HG02610 (cell line): ENCODE data around the gene PCBP3.
"Not testable (repeated sequence)": the region's sequence is repeated elsewhere in the genome, so short reads cannot be mapped to it uniquely, and the experiment has no call there.

ENCODE experiments used
- ATAC-seq: cut with Tn5 transposase; IDR thresholded peaks from one replicate; pipeline ENCODE4 v1.9.1; 2021; ENCODE audit warnings: mild to moderate bottlenecking, moderate library complexity; ENCODE audit not compliant: unreplicated experiment

Gene PCBP3

DNA sequence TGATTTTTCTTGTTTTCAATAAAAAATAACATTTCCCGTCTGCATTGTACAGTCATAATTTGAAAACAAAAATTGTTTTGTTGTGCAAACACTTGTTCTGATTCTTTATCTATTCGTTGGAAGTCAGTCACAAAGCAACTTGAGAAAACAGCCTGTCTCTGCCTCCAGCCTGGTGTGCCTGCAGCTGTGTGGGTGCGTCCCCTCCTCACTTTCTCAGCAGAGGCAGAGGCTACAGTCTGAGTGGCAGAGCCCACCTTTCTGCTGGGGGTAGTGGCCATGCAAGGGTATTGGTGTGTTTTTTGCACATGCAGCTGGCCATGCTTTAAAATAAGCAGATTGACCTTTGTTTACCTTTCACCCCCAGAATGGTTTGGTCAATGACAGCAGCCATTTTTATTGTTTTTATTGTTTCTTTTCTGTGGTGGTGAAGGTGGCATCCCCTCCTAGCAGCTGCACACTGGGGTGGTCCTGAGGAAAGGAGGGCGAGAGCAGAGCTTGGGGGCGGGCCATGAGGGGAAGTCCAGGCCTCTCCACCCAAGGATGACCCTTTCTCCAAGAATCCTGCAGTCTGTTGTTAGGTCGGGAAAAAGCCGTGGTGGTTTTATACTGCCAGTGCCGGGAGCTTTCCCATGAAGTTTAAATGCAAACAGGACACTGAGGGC lies 159.6 kb downstream of the PCBP3 start:
- no peak for ATAC-seq

DNA sequence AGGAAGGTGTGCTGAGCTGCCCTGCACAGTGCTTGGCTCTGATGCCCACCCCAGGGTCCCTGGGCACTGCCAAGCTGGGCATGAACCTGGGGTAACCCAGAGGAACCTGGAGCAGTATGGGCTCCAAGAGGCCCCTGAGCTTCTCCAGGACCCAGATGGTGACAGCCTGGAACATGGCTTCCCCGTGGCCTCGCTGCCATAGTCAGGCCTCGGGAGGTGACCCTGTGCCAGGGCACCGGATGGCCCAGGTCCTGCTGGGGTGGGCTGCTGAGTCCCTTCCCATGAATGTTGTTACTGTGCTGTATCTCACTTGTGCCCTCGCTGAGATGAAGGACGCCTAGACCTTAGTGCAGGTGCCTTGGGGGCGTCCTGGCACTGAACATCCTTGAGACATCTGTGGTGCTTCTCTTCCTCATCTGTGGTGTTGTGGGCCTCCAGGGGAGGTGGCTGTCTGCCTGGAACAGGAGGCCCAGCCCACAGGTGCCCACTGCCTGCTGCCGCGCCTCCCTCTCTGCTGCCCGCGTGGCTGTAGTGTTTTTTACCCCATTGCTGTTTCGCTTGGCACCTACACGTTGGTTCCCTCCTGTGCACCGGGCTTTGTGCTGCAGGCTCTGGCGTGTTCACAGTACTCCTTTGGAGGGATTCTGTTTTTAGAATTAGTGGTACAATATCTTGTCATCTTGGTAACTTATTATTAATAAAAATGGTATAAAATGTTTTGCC lies 160.3 kb downstream of the PCBP3 start:
- no peak for ATAC-seq

DNA sequence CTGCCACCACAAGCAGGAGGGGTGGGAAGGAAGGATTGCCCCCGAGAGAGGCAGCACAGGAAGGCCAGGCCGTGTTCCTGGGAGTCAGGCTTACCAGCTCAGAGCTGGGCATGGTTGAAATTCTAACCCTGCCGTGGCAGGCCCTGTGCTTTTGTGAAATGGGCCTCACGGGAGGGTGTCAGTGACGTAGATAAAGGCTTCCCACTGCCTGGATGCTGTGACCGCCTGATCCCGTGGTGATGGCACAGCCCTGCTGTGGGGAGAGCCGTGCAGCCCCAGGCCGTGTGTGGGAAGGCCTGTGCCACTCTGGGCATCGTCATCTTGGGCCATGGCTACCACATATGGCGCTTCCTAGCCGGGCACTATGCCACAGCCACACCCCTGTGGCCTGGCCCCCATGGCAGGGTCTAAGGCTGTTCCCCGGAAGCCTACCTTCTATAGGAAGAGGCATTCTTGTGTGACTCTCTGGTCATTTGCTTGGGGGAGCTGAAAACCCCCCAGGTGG lies 161.3 kb downstream of the PCBP3 start:
- no peak for ATAC-seq

DNA sequence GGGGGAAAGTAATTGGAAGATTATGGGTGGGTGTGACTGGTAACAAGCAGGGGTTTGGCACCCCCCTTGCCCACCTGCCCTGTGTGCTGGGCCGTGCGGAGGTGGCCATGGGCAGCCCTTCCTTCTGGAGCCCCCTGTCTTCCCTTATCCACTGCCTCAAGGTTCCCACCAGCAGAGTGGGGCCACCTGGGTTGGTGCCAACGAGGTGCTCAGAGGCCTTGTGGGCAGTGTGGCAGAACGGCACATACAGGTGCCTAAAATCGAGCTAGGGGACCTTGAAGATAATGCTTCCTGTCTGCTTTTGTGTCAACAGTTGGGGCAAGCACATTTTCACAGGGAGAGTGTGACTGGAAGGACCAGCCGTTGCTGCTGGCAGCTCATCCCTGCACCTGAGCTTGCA lies 161.8 kb downstream of the PCBP3 start:
- ATAC-seq, result no peak

DNA sequence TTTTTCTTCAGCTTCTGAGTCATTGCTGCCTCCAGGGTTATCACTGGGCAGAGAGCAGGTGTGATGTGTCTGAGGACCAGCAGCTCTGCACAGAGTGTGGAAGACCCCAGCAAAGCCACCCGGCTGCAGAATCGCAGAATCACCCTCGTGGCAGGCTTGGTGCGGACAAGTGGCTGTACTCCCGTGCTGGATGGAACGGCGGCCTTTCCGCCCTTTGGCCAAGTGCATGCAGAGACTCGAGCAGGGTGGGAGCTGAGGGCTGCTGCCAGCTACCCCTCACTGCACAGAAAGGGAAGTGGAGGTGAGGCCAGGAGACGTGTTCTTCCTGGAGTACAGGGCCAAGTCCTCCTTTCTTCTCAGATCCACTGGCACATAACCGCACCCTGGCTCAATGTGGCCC lies 162.5 kb downstream of the PCBP3 start:
- no peak for ATAC-seq

DNA sequence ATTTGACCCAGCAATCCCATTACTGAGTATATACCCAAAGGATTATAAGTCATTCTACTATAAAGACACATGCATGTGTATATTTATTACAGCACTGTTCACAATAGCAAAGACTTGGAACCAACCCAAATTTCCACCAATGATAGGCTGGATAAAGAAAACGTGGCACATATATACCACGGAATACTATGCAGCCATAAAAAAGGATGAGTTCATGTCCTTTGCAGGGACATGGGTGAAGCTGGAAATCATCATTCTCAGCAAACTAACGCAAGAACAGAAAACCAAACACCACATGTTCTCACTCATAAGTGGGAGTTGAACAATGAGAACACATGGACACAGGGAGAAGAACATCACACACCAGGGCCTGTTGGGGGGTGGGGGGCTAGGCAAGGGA lies 165.1 kb downstream of the PCBP3 start:
- ATAC-seq, result not testable (repeated sequence)

DNA sequence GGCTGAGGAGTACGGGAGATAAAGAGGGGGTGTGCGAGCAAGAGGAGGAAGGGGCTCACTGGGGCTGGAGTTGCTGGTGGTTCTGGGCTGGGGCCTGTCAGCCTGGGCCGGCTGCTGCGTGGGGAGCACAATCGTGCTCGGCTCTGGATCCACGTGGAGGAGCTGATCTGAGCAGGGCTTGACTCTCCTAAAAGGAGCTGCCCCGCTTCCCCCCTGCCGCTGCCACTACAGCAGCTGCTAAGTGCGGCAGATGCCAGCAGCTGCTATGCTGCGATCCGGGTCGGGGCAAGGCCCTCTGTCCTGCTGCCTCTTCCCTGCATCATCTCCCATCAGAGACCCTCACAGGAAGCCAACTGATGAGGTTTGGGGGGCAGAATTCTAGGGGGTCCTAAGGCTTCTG lies 165.9 kb downstream of the PCBP3 start:
- ATAC-seq, result no peak

DNA sequence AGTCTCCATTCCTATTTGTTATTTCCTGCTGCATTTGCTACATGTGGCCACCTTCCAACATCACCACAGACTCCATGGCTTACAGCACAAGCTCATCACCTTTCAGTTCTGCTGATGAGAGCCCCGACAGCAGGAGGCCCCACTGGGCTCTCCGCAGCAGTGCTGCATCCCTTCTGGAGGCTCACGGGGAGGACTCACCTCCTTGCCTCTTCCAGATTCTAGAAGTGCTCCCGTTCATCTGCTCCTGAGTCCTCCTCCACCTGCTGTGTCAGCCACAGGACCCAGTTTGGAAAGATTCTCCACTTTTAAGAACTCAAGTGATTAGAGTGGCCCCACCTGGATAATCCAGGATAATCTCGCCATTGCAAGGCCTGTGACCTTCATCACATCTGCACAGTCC lies 167.6 kb downstream of the PCBP3 start:
- no peak for ATAC-seq

DNA sequence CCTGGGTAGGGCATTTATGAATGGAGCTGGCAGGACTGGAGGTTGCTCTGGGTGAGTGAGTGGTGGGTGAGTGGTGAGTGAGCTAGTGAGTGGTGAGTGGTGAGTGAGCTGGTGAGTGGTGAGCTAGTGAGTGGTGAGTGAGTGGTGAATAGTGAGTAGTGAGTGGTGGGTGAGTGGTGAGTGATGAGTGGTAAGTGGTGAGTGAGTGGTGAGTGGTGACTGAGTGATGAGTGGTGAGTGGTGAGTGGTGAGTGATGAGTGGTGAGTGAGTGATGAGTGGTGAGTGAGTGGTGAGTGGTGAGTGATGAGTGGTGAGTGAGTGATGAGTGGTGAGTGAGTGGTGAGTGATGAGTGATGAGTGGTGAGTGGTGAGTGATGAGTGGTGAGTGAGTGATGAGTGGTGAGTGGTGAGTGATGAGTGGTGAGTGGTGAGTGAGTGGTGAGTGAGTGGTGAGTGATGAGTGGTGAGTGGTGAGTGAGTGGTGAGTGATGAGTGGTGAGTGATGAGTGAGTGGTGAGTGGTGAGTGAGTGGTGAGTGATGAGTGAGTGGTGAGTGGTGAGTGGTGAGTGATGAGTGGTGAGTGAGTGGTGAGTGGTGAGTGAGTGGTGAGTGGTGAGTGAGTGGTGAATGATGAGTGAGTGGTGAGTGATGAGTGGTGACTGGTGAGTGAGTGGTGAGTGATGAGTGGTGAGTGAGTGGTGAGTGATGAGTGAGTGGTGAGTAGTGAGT lies 170.8 kb downstream of the PCBP3 start:
- not testable (repeated sequence) for ATAC-seq

DNA sequence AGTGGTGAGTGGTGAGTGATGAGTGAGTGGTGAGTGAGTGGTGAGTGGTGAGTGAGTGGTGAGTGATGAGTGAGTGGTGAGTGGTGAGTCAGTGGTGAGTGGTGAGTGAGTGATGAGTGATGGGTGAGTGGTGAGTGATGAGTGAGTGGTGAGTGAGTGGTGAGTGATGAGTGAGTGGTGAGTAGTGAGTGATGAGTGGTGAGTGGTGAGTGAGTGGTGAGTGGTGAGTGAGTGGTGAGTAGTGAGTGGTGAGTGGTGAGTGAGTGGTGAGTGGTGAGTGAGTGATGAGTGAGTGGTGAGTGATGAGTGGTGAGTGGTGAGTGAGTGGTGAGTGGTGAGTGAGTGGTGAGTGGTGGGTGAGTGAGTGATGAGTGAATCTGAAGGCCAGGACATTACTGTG lies 172.3 kb downstream of the PCBP3 start:
- not testable (repeated sequence) for ATAC-seq

DNA sequence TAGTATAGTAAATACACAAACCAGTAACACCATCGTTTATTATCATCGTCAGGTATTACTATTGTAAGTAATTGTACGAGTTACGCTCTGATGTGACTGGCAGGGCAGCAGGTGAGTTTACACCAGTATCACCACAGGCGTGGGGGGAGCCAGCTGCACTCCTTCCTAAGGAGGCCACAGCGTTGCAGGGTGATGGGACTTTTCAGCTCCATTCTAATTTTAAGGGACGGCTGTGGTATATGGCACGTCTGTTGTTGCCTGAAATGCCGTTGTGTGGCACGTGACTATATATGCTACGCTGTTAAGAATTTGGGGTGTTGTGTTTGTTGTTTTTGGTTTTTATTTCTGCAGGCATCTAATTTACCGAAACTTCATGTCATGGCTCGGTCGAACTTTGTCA lies 173.3 kb downstream of the PCBP3 start:
- ATAC-seq, result no peak

DNA sequence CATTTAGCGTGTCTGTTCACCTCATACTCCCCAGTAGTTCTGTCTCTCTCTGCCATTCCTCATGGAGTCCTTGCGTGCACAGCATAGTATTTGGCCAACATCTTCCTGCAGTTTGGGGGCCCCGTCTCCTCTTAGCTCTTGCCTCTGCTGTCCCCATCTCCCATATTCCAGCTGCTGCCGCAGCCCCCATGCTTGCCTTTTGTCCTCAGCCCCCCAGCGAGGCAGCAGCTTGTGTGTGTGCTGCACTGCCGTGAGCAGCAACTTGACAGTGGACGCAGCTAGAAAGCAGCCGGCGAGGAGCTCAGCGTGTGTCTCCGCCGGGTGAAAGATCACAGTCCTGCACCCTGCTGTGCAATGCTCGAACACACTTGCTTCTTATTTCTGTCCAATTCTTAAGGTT lies 173.8 kb downstream of the PCBP3 start:
- ATAC-seq, result no peak

DNA sequence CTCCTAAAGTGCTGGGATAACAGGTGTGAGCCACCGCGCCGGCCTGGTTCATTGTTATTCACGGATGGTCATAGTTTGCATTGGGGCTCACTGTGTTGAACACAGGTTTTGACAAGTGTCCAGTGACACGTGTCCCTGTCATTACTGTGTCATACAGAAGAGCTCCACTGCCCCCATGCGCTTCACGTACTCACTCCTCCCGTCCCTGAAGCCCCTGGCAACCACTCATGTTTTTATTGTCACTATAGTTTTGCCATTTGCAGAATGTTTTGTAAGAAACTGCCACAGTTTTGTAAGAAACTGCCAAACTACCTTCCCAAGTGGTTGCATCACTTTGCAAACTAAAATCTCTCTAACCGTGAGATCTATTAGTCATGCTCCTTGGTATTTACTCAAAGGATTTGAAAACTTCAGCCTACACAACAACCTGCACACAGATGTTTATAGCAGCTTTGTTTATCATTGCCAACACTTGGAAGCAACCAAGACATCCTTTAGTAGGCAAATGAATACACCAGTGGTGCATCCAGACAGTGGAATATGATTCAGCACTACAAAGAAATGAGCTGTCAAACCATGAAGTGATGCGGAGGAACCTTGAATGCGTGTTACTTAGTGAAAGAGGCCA lies 174.9 kb downstream of the PCBP3 start:
- no peak for ATAC-seq

DNA sequence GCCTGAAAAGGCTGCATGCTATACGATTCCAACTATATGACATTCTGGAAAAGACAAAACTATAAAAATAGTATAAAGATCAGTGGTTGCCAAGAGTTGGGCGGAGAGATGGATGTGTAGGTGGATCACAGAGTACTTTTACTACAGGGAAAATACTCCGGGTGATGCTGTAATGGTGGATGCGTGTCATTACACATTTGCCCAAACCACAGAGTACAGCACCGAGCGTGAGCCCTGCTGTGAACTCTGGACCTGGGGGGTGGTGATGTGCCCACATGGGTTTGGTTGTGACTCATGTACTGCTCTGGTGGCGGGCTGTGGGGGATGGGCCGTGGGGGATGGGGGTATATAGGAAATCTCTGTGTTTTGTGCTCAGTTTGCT lies 175.4 kb downstream of the PCBP3 start:
- no peak for ATAC-seq

DNA sequence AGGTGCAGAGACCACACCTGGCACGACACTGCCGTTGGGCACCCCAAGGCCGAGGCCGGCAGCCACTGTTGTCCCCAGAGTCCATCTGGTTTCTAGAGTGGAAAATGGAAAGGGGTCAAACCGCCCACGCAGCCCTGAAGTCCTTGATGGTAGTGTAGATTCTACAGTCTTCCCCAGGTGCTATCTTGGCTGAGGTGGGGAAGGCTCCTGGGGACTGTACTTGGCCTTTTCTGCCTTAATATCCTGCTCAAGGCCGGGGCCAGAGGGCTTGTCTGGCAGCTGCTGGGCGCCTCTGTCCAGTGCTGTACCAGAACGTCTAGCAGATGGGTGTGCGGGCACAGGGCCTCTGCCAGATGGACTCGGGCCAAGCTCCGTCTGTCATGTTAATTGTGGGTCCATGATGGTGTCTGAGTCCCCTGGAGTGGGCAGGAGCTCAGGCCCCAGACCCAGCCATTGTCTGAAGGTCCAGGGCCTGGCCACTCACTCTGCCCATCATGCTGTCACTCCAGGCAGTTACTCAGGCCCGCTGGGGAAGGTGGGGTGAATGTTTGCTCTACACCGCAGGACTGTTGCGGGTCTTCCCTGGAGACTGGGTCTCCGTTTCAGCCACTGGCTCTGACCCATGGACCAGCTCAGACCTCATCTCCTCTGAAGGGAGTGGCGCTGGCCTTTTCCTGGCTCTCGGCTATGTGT lies 176.1 kb downstream of the PCBP3 start:
- ATAC-seq, result no peak

DNA sequence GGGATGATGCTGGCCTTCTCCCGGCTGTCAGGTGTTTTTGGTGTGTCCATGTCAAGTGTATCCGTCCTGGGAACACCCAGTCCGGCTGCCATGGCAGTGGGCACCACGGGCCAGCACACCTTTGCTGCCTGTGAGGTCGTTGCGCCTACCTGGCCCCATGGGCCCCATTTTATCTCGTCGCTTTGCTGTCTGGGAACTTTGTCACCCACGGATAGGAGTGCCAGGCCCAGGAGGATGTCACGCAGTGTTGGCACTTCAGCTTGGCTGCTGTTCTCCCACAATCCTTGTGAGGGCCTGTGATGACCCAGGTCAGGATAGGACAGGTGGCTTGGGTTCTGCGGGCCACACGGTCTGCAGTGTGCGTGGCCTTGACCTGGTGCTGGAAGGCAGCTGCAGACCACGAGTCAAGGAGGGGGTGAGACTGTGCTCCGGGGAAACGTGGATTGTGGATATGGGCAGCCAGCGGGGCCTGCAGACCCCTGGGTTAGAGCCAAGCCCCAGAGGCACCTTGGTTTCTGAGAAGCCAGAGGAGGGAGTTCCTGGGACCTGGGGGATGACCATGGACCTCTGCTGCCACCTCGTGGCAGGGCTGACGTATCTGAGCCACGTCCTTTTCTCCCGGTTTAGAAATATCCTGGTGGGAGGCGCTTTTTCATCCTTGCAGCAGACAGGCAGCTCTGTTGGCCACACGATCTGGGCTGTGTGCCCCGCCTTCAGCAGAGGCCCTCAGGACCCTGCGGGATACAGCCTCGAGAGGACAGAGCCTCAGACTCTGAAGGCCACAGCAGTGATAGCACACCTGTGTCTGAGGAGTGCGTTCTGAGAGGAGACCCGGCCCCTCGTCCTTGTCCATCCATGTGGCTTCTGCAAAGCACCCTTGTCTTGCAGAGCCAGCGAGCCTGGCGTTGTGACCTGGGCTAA lies 176.9 kb downstream of the PCBP3 start:
- no peak for ATAC-seq

DNA sequence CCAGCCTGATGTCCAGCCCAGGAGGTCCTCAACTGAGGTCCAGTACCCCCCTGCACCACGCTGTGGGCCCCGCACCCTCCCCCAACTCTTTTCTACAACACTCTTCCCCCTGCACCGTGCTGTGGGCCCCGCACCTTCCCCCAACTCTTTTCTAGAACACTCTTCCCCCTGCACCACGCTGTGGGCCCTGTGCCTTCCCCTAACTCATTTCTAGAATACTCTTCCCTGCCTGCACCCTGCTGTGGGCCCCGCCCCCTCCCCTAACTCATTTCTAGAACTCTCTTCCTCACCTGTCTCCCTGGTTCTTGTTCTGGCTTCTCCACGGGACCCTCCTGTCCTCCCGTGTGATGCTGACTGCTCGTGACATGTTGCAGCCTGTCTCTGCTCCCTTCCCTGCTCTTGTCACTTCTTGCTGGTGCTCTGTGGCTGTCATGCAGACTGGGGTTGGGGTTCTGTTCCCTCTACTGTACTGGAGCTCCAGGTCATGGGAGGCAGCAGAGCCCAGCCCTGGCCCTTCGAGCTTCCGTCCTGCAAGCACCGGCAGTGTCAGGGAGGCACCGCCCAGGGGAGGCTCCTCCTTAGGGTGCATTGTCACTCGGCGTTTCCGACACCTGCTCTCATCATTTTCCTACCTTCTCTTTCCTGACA lies 177.9 kb downstream of the PCBP3 start:
- ATAC-seq, result no peak

DNA sequence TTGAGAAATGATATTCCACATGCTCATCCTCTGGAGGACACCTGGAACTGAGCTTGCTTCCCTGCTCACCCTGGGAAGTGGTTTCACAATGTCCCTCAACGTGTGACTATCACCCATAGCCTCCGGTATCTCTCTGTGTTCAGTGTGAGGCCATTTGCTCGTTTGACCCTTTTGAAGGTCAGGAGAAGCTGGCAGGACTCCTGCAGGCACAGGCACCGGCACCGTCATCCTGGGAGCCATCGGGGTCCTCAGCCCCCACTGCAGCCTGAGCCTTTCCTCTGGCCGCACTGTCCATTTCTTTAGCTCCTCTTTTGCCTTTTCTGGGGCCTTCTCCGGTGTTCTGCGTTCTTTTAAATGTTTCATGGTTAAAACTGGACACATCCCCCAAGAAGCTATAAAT lies 178.5 kb downstream of the PCBP3 start:
- ATAC-seq, result no peak

DNA sequence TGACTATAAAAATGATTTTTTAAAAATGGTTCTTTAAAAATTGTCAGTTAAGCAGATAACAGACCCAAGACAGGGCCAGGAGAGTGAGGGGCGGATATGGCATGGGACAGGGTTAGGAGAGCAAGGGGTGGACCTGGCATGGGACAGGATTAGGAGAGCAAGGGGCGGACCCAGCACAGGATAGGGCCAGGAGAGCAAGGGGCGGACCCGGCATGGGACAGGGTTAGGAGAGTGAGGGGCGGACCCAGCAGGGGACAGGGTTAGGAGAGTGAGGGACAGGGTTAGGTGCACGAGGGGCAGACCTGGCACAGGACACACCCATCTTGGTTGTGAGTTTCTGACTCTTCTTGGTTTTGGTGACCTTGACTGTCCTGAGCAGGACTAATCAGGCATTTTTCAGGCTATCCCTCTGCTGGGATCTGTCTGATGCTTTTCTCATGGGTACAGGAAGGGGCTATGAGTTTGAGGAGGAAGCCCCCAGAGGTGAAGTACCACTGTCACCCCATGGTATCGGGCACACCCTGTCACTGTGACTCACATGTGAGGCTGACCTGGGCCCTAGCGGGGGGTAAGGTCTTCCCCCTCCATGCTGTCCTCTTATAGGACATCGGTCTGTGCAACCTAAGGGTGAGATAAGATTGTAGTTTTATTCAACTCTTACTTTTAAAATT lies 179.0 kb downstream of the PCBP3 start:
- no peak for ATAC-seq
